Measurements from ENCODE around the gene ANKRD26. TPM values are rescaled to one million over a fixed set of nuclear protein-coding genes. Genes with fewer than 3 reads are reported as not detected.

Gene ANKRD26
- total and polyA plus RNA-seq, 9 of the 15 experiments (the other 6 are each of a cell fraction or from before 2014, with no cell fraction given), result 2.3 to 12.3 (median 4.9) TPM

DNA sequence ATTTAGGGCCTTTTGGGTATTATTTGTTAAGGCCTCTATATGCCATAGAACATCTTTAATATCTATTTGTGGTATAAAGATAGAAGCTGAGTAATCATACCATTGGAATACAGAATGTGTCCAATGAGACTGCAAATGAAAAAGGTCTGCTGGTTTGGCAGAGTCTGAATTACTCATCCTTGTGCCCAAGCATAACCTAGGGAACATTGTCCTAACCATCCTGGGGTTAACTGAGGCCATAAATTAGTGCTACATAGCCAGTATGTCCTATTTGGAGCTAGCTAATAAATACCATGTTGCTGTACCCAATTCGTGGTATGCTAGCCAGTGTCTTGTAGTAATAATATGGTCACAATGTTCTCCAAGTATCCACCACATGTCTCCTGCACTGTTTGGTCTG lies 117.1 kb downstream of the ANKRD26 start (continued):
- TF ChIP-seq, protein P1, sequence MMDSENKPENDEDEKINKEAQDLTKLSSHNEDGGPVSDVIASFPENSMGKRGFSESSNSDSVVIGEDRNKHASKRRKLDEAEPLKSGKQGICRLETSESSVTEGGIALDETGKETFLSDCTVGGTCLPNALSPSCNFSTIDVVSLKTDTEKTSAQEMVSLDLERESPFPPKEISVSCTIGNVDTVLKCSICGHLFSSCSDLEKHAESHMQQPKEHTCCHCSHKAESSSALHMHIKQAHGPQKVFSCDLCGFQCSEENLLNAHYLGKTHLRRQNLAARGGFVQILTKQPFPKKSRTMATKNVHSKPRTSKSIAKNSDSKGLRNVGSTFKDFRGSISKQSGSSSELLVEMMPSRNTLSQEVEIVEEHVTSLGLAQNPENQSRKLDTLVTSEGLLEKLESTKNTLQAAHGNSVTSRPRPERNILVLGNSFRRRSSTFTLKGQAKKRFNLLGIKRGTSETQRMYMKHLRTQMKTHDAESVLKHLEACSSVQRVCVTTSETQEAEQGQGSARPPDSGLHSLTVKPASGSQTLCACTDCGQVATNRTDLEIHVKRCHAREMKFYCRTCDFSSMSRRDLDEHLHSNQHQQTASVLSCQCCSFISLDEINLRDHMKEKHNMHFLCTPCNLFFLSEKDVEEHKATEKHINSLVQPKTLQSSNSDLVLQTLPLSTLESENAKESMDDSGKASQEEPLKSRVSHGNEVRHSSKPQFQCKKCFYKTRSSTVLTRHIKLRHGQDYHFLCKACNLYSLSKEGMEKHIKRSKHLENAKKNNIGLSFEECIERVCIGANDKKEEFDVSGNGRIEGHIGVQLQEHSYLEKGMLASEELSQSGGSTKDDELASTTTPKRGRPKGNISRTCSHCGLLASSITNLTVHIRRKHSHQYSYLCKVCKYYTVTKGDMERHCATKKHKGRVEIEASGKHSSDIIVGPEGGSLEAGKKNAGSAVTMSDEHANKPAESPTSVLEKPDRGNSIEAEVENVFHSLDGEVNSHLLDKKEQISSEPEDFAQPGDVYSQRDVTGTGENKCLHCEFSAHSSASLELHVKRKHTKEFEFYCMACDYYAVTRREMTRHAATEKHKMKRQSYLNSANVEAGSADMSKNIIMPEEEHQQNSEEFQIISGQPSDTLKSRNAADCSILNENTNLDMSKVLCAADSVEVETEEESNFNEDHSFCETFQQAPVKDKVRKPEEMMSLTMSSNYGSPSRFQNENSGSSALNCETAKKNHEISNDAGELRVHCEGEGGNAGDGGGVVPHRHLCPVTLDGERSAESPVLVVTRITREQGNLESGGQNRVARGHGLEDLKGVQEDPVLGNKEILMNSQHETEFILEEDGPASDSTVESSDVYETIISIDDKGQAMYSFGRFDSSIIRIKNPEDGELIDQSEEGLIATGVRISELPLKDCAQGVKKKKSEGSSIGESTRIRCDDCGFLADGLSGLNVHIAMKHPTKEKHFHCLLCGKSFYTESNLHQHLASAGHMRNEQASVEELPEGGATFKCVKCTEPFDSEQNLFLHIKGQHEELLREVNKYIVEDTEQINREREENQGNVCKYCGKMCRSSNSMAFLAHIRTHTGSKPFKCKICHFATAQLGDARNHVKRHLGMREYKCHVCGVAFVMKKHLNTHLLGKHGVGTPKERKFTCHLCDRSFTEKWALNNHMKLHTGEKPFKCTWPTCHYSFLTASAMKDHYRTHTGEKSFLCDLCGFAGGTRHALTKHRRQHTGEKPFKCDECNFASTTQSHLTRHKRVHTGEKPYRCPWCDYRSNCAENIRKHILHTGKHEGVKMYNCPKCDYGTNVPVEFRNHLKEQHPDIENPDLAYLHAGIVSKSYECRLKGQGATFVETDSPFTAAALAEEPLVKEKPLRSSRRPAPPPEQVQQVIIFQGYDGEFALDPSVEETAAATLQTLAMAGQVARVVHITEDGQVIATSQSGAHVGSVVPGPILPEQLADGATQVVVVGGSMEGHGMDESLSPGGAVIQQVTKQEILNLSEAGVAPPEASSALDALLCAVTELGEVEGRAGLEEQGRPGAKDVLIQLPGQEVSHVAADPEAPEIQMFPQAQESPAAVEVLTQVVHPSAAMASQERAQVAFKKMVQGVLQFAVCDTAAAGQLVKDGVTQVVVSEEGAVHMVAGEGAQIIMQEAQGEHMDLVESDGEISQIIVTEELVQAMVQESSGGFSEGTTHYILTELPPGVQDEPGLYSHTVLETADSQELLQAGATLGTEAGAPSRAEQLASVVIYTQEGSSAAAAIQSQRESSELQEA (IDR thresholded peaks at IDR 0.05; ENCODE audit: low read depth), result no peak
- TF ChIP-seq, protein P2, sequence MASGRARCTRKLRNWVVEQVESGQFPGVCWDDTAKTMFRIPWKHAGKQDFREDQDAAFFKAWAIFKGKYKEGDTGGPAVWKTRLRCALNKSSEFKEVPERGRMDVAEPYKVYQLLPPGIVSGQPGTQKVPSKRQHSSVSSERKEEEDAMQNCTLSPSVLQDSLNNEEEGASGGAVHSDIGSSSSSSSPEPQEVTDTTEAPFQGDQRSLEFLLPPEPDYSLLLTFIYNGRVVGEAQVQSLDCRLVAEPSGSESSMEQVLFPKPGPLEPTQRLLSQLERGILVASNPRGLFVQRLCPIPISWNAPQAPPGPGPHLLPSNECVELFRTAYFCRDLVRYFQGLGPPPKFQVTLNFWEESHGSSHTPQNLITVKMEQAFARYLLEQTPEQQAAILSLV (tag; IDR thresholded peaks at IDR 0.05), result no peak

Measured in K562 (cell line).